ENCODE measurements around the gene FOXA3.
"Not testable (repeated sequence)": the region's sequence is repeated elsewhere in the genome, so short reads cannot be mapped to it uniquely, and the experiment has no call there.

The FOXA3 gene

DNA sequence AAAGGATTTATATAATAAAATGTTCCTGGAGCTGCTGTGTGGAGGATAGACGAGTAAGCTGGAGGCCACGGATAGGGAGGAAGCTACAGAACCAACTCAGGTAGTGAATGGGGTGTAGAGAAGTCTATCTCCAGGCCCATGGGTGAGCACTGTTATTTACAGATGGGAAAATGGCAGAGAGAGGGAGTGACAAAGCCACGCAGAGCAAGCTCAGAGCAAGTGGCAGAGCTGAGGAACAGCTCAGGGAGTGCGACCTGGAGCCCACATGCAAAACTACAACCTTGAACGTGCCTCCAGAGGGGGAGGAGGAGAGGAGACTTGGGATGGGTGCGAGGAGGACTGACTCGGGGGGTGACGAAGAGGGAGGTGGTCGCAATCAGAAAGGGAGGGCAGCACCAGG, 35.6 kb upstream of the FOXA3 start:
- no peak for DNase-seq (ENCODE audit: low read depth, low spot score)

DNA sequence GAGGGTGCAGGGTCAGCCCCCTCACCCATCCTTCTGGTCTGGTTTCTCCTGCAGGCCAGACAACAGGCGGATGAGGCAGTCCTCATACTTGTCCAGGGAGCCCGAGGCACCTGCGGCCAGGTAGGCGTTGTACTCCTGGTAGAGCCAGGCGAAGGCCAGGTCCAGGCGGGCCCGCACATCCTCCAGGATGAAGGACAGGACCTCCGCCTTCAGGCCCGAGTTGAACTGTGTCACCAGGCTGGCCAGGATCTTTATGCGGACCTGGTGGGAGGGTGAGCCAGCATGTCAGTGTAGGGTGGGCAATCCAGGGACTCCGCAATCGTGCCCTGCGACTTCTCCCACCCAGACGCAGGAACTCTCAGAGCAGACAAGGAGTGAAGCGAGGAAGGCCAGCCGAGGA, 35.2 kb upstream of the FOXA3 start:
- no peak for DNase-seq (ENCODE audit: low read depth, low spot score)

DNA sequence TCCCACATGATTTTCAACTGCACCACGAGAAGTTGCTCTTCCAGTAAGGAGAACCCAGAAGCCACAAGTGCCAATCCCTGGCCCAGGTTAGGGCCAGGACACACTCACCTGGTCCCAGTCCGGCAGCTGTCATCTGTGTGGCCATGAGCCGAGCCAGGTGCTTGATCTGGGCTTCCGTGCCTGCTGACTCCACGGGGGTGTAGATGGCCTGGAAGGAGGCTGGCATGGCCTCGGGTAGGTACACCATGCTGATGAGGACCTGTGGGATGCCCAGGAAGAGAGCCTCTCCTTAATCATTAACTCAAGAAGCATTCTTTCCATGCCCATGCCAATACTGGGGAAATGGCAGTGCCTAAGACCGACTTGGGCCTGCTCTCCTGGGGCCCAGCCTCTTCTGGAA, 29.2 kb upstream of the FOXA3 start:
- DNase-seq (ENCODE audit: low read depth, low spot score), result no peak

DNA sequence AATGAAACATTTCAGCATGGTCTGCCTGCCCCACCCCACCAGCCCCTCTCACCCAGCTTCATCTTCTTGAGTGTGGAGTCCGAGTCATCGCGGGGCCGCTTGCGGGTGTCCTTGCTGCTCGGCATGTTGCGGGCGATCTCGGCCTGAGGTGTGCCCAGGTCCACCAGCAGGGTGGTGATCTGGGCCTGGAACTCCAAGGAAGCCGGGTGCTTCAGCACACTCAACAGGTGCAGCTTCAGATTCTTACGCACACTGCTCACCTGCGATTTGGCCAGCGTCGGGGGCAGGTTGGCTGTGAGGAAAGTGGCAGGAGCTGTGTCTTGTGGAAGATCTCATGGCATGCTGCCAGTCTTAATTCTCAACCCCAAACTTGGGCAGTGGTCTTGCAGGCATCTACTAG, 21.9 kb upstream of the FOXA3 start:
- DNase-seq (ENCODE audit: low read depth, low spot score), result no peak

DNA sequence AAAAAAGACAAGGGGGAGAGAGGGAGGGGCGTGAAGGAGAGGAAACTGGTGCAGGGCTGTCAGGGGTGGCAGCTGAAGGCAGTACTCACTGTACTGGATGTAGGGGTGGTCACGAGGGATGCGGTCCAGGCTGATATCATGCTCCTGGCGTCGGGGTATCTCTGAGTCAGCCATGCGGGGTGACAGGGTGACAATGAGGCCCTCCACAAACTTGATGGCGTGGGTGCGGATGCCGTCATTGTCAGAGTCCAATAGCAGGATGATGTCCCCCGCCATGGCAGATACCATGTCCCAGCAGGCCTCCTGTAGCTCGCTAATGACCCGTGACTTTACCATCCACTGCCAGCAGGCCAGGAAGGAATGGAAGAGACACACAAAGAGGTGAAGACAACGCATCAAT, 16.5 kb upstream of the FOXA3 start:
- no peak for DNase-seq (ENCODE audit: low read depth, low spot score)

DNA sequence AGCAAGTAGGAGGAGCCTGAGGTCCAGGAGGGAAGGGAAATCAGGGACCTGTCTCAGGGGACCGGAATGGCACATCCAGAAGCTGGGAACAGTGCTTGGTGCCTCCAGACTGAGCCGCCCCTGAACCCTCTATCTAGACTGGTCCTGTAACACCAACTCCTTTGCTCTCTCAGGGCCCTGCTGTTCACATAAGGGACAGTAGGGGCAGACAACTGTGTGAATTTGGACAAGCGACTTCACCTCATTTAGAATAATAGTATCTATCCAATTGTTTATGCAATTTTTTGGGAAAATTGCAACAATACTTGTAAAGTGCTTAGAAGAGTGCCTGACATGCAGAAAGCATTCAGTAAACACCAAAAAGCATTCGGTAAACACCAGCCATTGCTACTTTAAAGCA, 15.2 kb upstream of the FOXA3 start:
- DNase-seq (ENCODE audit: low read depth, low spot score), result no peak

DNA sequence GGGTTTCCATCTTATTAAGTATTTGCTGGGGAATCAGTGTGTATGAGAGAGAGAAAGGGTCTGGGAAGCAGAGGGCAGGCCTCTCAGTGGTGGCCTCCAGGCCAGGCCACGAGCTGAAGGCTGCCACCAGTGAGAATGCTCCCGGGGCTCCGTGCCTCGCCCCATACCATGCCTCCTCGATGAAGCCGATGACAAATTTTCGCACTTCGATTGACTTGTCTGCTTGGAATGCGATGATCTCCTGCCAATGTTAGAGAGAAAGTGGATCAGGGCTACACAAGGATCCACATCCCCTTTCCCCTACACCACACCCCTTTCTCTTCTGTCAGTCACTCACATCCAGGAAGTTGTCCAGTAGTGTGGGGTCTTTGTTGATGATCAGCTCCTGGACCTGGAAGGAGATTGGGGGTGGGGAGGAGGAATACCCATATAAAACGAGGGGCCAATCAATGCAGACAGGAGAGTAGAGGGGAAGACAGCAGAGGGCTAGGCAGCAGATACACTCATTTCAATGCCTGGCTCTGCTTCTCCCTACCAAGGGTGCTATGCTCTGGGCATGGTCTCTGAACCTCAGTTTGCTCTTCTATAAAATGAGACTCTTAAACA, 11.9 kb upstream of the FOXA3 start:
- peak; percentile 30 for DNase-seq (ENCODE audit: low read depth, low spot score)

DNA sequence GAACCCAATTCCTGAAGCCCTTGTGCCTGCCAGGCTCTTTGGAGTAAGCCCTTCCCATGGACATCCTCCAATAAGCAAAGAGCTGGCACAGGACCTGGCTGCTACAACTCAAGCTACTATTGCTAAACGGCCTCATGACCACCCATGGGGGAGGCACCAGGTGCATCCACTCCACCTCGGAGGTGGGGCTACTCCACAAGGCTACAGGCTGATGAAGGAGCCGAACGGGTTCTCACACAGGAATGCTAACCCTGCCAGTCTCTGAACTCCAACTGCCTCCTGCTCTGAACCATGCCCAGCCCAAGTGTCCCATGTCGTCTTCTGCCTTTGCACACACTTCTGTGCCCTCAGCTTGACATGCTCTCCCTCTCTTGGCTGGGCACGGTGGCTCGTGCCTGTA, 11.1 kb upstream of the FOXA3 start:
- DNase-seq (ENCODE audit: low read depth, low spot score), result no peak

DNA sequence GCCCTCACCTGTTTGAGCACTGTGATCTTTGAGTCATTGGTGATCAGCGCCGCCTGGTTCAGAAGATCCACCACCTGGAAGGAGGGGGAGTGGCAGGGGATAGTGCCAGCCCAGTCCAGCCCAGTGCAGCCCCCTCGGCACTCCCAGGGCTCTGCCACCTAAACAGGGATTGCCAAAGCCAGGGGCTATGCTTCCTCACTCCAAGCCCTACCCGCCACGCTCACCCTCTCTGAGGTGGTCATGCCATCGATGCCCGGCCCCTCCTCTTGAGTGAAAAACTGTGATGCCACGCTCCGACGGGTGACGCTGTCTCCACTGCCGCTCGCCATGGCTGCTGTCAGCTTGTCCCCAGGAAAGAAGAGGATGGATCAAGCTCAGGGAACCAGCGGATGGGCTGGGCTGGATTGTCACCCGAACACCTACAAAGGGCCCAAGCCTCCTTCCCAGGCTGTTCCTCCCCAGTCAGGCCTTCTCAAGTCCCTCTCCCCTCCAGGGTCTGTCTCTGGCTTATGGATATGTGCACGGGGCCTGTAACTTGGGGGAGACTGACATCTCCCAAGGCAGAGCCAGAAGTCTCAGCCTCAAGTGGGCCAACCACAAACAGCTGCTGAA, 9.9 kb upstream of the FOXA3 start:
- DNase-seq (ENCODE audit: low read depth, low spot score), result no peak

DNA sequence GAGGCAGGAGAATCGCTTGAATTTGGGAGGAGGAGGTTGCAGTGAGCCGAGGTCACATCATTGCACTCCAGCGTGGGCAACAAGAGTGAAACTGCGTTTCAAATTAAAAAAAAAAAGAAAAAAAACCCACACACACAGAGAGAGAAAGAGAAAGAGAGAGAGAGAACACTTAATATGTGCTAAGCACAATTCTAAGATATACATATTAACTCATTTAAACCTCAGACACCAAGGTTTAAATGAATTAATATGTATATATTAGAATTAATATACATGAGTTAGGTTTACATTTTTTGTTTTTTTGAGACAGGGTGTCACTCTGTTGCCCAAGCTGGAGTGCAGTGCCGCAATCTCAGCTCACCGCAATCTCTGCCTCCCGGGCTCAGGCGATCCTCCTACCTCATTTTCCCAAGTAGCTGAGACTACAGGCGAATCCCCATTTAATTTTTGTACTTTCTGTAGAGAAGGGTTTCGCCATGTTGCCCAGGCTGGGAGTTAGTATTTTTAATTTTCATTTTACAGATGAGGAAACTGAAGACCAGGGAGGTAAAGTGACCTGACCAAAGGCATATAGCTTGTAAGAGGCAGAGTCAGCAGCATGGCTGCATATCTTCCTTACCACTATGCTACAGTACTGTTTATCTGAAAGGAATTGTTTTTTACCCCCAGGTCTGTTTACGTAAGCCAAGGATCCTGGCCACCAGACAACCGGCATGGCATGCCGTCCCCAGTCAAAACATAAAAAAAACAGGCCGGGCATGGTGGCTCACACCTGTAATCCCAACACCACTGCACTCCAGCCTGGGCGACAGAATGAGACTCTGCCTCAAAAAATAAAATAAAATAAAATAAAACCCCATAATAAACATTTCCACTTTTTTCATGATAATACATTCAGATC, 3.5 kb upstream of the FOXA3 start:
- DNase-seq (ENCODE audit: low read depth, low spot score), result no peak

DNA sequence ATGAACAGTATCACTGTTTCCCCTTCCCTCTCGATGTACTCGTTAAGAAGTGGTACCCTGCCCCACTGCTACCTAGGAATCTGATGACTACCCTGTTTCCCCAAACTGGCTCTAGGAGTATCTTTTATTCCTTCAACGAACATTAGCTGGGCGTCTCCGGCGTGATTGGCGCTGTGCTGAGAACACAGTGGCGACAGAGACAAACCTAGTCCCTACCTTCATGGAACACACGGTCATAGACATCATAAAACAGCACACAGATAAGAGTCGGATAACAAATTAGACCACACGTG, 1.9 kb upstream of the FOXA3 start:
- DNase-seq (ENCODE audit: low read depth, low spot score), result no peak

DNA sequence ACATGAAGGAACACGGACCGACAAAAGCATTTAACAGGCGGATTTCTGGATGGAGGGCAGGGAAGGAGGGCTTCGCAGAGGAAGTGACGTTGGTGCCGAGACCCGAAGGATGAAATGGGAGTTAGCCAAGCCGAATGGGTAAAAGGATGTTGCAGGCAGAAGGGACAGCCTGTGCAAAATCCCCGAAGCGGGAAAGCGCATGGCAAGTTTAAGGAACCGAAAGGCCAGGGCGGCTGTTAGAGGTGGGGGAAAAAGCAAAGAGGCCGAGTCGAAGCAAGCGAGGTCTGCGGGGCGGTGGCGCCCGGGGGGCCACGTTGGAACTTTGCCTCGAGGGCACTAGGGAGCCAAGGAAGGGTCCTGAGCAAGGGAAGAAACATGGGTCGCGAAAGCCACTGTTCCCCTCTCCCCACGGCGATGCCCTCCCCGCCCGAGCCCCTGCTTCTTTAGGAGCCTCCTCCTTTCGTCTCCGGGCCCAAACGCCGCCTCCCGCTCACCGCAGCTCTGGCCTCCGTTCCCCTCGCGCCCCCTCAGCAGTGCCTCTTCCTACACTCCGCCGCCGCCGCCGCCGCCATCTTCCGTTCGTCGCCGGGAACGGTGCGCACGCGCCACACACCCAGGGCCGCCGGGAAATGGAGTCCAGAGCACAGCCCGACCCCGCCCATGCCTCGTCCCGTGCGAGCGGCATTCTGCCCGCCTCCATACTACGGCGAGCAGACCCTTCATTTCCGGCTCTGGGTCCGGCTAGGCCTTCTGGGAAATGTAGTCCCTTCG, 1.4 kb upstream of the FOXA3 start, which contains the start of gene SYMPK:
Gene SYMPK (minus strand): TSS at position 584 of the 771 bp plus-strand sequence. CDS start 8,652 bp downstream, outside the sequence.
- peak; percentile 100 for DNase-seq (ENCODE audit: low read depth, low spot score)

DNA sequence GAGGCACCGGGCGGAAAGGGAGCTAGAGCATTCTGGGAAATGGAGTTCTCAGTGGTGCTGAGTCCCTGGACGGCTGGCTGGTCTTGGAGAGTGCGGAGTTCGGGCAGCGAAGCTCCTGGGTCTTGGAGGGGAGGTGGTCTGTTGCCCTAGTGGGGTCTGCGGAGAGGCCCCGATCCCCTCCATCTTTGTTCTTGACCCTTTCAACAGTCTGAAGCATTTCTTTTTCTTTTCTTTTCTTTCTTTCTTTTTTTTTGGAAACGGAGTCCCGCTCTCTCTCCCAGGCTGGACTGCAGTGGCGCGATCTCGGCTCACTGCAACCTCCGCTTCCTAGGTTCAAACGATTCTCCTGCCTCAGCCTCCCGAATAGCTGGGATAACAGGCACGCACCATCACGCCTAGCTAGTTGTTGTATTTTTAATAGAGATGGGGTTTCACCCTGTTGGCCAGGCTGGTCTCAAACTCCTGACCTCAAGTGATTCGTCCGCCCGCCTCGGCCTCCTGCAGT, 739 bp upstream of the FOXA3 start:
- DNase-seq (ENCODE audit: low read depth, low spot score), result no peak

DNA sequence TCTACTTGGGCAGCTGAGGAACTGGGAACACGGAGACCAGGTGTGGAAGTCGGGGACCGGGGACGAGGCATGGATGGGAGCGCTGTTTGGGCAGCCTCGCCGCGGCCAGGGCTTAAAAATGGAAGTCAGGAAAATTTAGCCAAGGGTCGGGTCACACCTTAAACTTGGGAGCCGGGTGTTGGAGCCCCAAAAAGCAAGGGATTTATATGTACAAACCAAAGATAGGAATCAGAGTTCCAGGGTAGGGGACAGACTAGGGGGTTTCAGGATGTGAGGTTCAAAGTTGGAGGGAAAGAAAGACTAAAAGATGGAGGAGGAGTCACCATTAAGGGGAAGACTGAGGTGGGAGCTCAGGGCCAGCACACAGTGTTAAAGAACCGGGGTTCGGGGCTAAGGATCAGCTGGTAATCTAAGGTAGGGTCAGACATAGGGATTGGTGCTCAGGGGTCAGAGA, 530 bp downstream of the FOXA3 start:
- no peak for DNase-seq (ENCODE audit: low read depth, low spot score)

DNA sequence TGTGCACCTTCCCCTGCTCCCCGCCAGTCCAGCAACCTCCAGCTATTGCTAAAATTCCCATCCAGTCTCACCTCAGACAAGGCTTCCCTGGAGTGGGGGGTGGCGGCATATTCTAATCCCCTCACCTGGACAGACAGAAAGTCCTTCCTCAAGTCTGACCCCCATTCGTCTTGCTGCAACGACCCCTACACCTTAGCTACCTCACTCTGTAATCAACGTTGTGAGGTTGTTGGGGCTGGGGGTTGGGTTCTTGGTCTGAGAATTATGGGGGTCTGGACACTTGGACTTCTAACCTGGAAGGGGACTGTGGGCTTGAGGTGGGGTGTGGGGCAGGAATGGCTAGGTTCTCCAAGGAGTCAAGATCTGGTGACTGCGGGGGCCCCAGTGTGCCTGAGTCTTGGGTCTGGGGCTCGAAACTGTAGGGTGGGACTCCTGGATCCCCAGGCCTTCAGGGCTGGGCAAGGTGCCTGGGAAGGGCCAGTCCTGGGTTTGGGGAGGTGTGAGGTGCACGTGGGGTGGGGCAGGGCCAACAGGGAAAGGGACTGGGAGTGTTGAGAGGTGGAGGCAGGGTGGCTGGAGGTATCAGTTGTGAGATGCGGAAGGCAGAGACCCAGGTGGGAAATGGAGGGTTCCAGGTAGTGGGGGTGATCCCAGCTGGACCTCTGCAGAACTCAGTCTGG, 1.3 kb downstream of the FOXA3 start:
- DNase-seq (ENCODE audit: low read depth, low spot score), result no peak

DNA sequence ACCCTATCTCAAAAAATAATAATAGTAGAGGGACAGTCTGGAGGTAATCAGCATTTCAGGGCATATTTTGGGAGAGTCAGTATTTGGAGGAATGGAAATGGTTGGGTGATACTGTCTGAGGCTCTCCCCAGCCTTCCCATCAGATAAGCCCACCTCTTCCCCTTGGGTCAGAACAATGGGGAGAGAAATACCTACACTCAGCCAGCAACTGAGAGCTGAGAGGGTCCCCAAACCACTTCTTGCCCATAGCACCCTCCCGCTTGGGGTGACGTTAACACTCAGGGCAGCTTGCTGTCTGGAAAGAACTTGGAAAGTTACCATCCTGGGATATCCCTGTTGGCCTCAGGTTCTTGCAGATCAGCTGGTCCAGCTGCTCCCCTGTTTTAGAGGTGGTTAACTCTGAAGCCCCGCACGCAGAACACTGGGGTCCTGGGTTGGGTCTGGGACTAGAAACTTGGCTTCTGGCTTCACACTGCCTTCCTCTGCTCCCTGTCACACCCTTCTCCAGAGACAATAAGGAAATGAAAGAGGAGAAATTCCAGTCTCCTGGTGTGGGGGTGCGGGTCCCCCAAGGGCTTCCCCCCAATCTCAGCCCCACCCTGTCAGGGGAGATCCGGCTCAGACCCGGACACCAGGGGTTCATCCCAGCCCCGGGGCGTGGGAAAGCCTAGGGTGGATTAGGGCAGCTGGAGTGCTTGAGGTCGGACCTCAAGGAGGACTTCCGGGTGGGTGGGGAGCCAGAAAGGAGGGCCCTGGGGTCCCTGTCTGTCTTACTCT, 2.5 kb downstream of the FOXA3 start:
- DNase-seq (ENCODE audit: low read depth, low spot score), result no peak

DNA sequence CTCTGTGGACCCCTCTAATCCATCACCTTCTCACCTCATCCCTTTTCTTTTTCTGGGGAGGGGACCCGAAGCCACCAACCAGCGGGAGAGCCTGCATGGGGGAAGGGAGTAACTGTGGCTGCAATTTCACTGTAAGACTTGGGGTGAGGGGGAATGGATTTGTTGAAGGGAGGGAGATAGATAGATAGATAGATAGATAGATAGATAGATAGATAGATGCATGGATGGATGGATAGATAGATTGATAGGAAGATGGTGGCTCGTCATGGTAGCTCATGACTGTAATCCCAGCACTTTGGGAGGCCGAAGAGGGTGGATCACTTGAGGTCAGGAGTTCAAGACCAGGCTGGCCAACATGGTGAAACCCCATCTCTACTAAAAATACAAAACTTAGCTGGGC, 3.1 kb downstream of the FOXA3 start:
- DNase-seq (ENCODE audit: low read depth, low spot score), result not testable (repeated sequence)

DNA sequence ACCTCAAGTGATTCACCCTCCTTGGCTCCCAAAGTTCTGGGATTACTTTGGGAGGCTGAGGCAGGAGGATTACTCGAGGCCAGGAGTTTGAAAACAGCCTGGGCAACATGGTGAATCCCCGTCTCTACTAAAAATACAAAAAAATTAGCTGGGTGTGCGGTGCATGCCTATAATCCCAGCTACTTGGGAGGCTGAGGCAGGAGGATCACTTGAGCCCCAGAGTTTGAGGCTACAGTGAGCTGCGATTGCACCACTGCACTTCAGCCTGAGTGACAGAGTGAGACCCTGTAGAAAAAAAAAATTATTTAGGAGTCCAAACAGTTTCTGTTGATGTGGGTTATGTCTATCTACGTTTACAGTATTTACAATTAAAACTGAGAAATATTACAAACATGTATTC, 6.7 kb downstream of the FOXA3 start:
- DNase-seq (ENCODE audit: low read depth, low spot score), result no peak

DNA sequence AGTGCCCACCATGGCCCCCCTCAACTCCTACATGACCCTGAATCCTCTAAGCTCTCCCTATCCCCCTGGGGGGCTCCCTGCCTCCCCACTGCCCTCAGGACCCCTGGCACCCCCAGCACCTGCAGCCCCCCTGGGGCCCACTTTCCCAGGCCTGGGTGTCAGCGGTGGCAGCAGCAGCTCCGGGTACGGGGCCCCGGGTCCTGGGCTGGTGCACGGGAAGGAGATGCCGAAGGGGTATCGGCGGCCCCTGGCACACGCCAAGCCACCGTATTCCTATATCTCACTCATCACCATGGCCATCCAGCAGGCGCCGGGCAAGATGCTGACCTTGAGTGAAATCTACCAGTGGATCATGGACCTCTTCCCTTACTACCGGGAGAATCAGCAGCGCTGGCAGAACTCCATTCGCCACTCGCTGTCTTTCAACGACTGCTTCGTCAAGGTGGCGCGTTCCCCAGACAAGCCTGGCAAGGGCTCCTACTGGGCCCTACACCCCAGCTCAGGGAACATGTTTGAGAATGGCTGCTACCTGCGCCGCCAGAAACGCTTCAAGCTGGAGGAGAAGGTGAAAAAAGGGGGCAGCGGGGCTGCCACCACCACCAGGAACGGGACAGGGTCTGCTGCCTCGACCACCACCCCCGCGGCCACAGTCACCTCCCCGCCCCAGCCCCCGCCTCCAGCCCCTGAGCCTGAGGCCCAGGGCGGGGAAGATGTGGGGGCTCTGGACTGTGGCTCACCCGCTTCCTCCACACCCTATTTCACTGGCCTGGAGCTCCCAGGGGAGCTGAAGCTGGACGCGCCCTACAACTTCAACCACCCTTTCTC, 8.2 kb downstream of the FOXA3 start:
- DNase-seq (ENCODE audit: low read depth, low spot score), result no peak
